22Rv1 (cell line): Measurements from ENCODE around the gene NAA35.

Experiments
- H3K27ac ChIP-seq: fragments of 450-650 bp; 2 replicates; pipeline ENCODE4 v1.5.1; 2017
- CTCF ChIP-seq: fragments of 450-650 bp; IDR thresholded peaks from 2 replicates; pipeline ENCODE4 v1.5.1; 2017; ENCODE audit warnings: mild to moderate bottlenecking
- ZFX ChIP-seq: fragments of 450-650 bp; IDR thresholded peaks from 2 replicates; pipeline ENCODE4 v1.6.1; 2017; ENCODE audit warnings: antibody characterized with exemption, borderline replicate concordance

Gene NAA35

GRCh38 chr9:85944672-85945071, 3.7 kb downstream of the NAA35 start:
- TF ChIP-seq ZFX (no peak), CTCF (no peak)
- H3K27ac ChIP-seq, result no peak overlapping the region

GRCh38 chr9:85949586-85950335, 8.8 kb downstream of the NAA35 start:
- TF ChIP-seq ZFX (no peak), CTCF (no peak)
- no peak overlapping the region for H3K27ac ChIP-seq

- no peak for TF ChIP-seq ZFX
- no peak for TF ChIP-seq CTCF
- H3K27ac ChIP-seq, result peak overlapping the region; percentile 19; the same call in 1 of the 2 replicates
Measured at GRCh38 chr9:85959955-85960354, 19.0 kb downstream of the NAA35 start.

GRCh38 chr9:85960688-85961093, 19.7 kb downstream of the NAA35 start:
- peak overlapping the region; percentile 19 for H3K27ac ChIP-seq
- TF ChIP-seq ZFX (no peak), CTCF (no peak)

GRCh38 chr9:85964526-85964925, 23.6 kb downstream of the NAA35 start:
- TF ChIP-seq CTCF, result no peak
- TF ChIP-seq ZFX, result no peak
- H3K27ac ChIP-seq, result no peak overlapping the region

GRCh38 chr9:85964949-85965348, 24.0 kb downstream of the NAA35 start:
- no peak overlapping the region for H3K27ac ChIP-seq
- TF ChIP-seq CTCF, result no peak
- no peak for TF ChIP-seq ZFX

- TF ChIP-seq ZFX (no peak), CTCF (no peak)
Measured at GRCh38 chr9:85969727-85970126, 28.8 kb downstream of the NAA35 start.

More at GRCh38 chr9:85969727-85970126, 28.8 kb downstream of the NAA35 start:
- H3K27ac ChIP-seq, result no peak overlapping the region
